Suprapubic skin (tissue), 4 donors: ENCODE data around the gene CADM4. TPM values are rescaled to one million over a fixed set of nuclear protein-coding genes. Genes with fewer than 3 reads are reported as not detected.

ENCODE experiments used
- DNase-seq, 2 donors: peaks; one replicate each; pipeline ENCODE4 v3.0.0-alpha.2; 2019; ENCODE audit warnings: low spot score in 2 of 2
- H3K27ac ChIP-seq: fragments of 200-600 bp; sonication (generic); one replicate; pipeline ENCODE4 v1.5.1; 2019
- H3K27me3 ChIP-seq: fragments of 200-600 bp; sonication (generic); one replicate; pipeline ENCODE4 v1.5.1; 2019
- H3K36me3 ChIP-seq: fragments of 200-600 bp; sonication (generic); one replicate; pipeline ENCODE4 v1.5.1; 2019
- H3K4me1 ChIP-seq: fragments of 200-600 bp; sonication (generic); one replicate; pipeline ENCODE4 v1.5.1; 2019
- H3K4me3 ChIP-seq: fragments of 200-600 bp; sonication (generic); one replicate; pipeline ENCODE4 v1.5.1; 2019; ENCODE audit warnings: mild to moderate bottlenecking
- H3K9me3 ChIP-seq: fragments of 200-600 bp; sonication (generic); one replicate; pipeline ENCODE4 v1.5.1; 2019
- CTCF ChIP-seq, 2 donors: fragments of 200-600 bp in 1 of 2; fragments of 450-650 bp in 1 of 2; sonication (generic) in 1 of 2; IDR thresholded peaks; one replicate each; pipeline ENCODE4 v1.5.1; 2016 to 2019; ENCODE audit warnings: antibody characterized with exemption in 2 of 2, mild to moderate bottlenecking in 1 of 2, moderate library complexity in 1 of 2
- EP300 ChIP-seq: sonication (generic); formaldehyde crosslinking; IDR thresholded peaks from one replicate; pipeline ENCODE4 v1.6.1; 2017; ENCODE audit warnings: antibody characterized with exemption
- POLR2A ChIP-seq, 2 donors: fragments of 450-650 bp; IDR thresholded peaks; one replicate each; pipeline ENCODE4 v1.6.1; 2017; ENCODE audit warnings: antibody characterized with exemption in 2 of 2, mild to moderate bottlenecking in 2 of 2, moderate library complexity in 2 of 2
- POLR2AphosphoS5 ChIP-seq, 3 donors: sonication (generic); formaldehyde crosslinking; IDR thresholded peaks; one replicate each; pipeline ENCODE4 v1.6.1; 2017; ENCODE audit warnings: antibody characterized with exemption in 3 of 3
- WGBS: methylation state at CpG from one replicate; pipeline ENCODE4 v1.1.5; 2018; 5-methylcytosine and 5-hydroxymethylcytosine counted together
- total RNA-seq, 4 donors: library from RNA; depleted of rRNA; stranded (reverse); fragments of >200 nt; gene quantifications; one replicate each; pipeline ENCODE4 v1.1.0, GENCODE V29; 2016

Gene CADM4
- total RNA-seq, 4 donors from 2014 or later: 14.1 to 23.8 (median 15.7) TPM

- H3K9me3 ChIP-seq: no peaks in the 10 kb centered on the region
- H3K36me3 ChIP-seq: no peaks in the 10 kb centered on the region
- 55% methylated on average over 2 of the region's 5 CpGs for WGBS
- H3K27me3 ChIP-seq: no peaks in the 10 kb centered on the region
- TF ChIP-seq EP300 (no peak), CTCF (IDR thresholded peaks at IDR 0.05) (no peak)
- H3K4me3 ChIP-seq: no peak overlapping the region
- H3K27ac ChIP-seq: no peak overlapping the region
- no peak for DNase-seq
- peaks cover 35% of the 10 kb centered on the region for H3K4me1 ChIP-seq
Measured at GRCh38 chr19:43634068-43634467, 5.6 kb downstream of the CADM4 start.

GRCh38 chr19:43633520-43633919 lies 6.1 kb downstream of the CADM4 start:
- DNase-seq: no peak
- TF ChIP-seq CTCF (IDR thresholded peaks at IDR 0.05) (no peak), POLR2A (IDR thresholded peaks at IDR 0.05) (no peak), POLR2AphosphoS5 (IDR thresholded peaks at IDR 0.05) (no peak), EP300 (no peak)
- Histone ChIP-seq H3K9me3 (no peaks in the 10 kb centered on the region), H3K27me3 (no peaks in the 10 kb centered on the region), H3K4me1 (peaks cover 30% of the 10 kb centered on the region), H3K4me3 (no peak overlapping the region), H3K36me3 (no peaks in the 10 kb centered on the region), H3K27ac (no peak overlapping the region)
- WGBS: 78% methylated on average over 4 of the region's 4 CpGs

GRCh38 chr19:43631491-43631890 lies 8.2 kb downstream of the CADM4 start:
- TF ChIP-seq POLR2AphosphoS5 (IDR thresholded peaks at IDR 0.05) (no peak), POLR2A (IDR thresholded peaks at IDR 0.05) (no peak)
- Histone ChIP-seq H3K36me3 (no peaks in the 10 kb centered on the region), H3K27ac (no peak overlapping the region), H3K9me3 (no peaks in the 10 kb centered on the region), H3K4me1 (peaks cover 27% of the 10 kb centered on the region), H3K27me3 (no peaks in the 10 kb centered on the region), H3K4me3 (no peak overlapping the region)
- 87% methylated on average over 5 of the region's 5 CpGs for WGBS
- DNase-seq: no peak

GRCh38 chr19:43628646-43629326 lies 10.9 kb downstream of the CADM4 start:
- Histone ChIP-seq H3K36me3 (no peaks in the 10 kb centered on the region), H3K27ac (no peak overlapping the region), H3K4me1 (peaks cover 22% of the 10 kb centered on the region), H3K27me3 (no peaks in the 10 kb centered on the region), H3K9me3 (no peaks in the 10 kb centered on the region), H3K4me3 (no peak overlapping the region)
- DNase-seq: no peak
- 92% methylated on average over 3 of the region's 3 CpGs for WGBS
- TF ChIP-seq CTCF (IDR thresholded peaks at IDR 0.05) (no peak), EP300 (no peak), POLR2A (IDR thresholded peaks at IDR 0.05) (no peak), POLR2AphosphoS5 (IDR thresholded peaks at IDR 0.05) (no peak)

GRCh38 chr19:43626838-43627237 lies 12.8 kb downstream of the CADM4 start:
- no peak overlapping the region for H3K4me3 ChIP-seq
- peaks cover 18% of the 10 kb centered on the region for H3K4me1 ChIP-seq
- TF ChIP-seq CTCF (IDR thresholded peaks at IDR 0.05) (no peak), POLR2AphosphoS5 (IDR thresholded peaks at IDR 0.05) (no peak), EP300 (no peak), POLR2A (IDR thresholded peaks at IDR 0.05) (no peak)
- WGBS: 66% methylated on average over 17 of the region's 17 CpGs
- H3K36me3 ChIP-seq: no peaks in the 10 kb centered on the region
- no peaks in the 10 kb centered on the region for H3K27me3 ChIP-seq
- DNase-seq: no peak
- H3K27ac ChIP-seq: no peak overlapping the region
- H3K9me3 ChIP-seq: no peaks in the 10 kb centered on the region
